ENCODE data around the gene CEP170B.

The CEP170B gene

DNA sequence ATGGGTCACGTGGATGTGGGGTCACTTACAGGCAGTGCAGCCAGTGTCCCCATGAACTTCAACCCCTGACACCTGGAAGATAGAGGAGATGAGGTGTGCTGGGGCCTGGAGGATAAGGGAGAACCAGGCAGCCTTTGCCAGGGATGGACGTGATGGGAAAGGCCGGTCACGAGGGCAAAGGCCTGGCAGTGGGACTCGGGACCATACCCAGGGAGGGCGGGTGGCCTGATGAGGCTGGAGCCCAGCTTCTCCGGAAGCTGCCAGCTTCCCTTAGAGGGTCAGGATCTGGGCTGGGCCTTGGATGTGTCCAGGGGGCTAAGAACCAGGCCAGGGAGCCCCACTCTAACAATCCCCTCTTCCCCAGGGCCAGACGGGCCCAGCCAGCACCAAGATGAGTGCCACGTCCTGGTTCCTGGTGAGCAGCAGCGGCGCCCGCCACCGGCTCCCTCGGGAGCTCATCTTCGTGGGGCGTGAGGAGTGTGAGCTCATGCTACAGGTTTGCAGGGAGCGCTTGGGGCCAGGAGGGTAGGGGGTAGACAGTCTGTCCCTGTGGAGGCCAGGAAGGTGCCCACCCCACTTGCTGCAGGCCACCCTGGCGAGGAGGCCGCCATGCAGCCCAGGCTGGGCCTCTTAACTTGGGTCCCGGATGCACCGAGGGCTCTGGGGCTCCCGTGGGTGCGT, 3.1 kb downstream of the CEP170B start:
- no peak for DNase-seq

DNA sequence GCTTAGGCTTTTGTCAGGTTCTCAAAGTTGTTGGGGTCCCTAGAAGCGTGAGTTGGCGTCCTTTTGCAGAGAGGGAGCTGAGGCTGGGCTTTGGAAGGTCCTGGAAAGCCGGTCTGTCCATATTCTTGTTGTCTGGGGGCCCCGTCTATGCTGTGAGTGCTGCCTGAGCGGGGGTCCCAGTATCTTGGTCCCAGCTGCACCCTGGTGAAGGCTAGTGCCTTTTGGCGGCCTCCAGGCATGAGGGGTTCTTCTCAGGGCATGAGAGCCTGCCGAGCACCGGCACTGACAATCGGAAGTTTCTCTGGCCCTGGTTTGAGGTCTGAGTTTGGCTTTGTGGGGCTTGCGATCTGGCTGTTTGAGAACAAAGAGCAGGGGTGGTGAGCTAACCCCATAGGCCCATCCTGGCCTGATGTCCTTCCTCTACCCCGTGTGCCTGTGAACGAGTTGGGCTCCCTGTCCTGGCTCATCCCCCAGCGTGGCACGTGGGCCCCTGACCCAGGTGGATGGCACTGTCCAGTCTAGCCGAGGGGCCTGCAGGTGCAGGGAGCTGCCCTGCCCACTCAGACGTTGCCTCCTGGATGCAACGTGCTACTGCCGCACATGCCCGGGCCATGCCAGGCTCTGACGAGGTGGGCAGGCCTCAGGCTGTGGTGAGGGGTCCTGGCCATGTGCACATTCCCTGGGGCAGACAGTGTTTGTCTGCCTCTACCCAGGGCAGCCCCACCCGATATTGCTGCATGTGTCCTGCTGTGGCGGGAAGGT, 3.9 kb downstream of the CEP170B start:
- DNase-seq: no peak

GRCh38 chr14:104869669-104870367, 4.8 kb downstream of the CEP170B start:
- no peak for DNase-seq

- DNase-seq: no peak
Measured at GRCh38 chr14:104870368-104871144, 5.5 kb downstream of the CEP170B start.

DNA sequence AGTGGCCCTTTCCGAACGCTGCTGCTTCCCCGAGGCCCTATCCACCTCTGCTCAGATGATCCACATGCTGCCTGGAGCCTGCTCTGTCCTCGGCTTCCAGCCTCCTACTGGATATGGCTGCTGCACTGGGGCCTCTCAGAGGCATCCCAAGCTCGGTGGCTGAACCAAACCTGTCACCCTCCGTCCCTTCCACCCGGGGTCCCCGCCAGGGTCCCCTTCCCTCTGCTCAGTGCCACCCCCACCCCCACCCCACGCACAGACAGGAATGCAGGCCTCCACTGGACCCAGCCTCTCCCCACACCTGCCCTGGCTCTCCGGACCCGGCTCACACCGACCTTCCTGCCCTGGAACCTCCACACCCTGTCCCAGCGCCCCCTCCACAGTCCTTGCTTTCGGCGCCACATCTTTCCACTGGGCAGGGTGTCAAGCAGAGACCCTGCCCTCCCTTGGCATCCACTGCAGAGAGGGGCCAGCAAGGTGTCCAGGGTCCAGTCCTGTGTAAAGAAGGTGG, 6.1 kb downstream of the CEP170B start:
- no peak for DNase-seq

- no peak for DNase-seq
Measured at GRCh38 chr14:104871656-104872468, 6.8 kb downstream of the CEP170B start.

DNA sequence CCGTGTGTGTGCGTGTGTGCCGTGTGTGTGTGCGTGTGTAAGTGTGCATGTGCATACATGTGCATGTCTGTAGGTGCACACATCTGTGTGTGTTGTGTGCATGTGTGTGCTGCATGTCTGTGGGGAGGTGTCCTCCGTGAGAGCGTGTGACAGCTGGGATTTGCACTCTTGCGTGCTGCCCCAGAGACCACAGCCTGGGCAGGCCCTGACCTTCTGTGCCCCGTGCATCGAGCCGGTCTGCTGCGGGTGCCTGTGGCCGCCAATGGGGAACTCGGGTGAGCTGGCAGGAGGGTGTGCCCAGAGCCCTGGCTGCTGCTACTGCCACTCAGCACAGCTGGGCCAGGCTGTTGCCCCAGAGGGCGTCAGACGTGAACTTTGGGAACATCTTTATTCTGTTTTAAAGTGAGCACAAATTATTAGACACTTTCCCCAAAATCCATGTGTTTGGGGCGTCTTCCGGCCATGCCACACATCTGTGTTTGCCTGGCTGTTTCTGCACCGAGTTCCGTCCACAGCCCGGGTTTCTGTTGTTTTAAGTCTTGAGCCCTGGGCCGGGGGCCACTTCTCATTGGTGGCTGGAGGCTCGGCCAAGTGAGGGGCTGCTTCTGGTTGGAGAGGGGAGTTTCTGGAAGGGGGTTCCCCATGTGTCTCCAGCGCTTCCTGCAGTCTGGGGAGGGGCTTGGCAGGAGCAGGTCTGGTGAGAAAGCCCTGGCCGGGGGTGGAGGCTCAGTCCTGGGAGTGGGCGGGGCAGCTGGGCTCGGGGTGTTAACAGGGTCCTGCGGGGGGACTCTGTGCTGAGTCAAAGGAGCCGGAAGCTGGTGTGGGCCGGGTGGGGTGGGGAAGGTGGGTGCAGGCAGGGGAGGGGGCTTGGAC, 7.6 kb downstream of the CEP170B start:
- DNase-seq: no peak

DNA sequence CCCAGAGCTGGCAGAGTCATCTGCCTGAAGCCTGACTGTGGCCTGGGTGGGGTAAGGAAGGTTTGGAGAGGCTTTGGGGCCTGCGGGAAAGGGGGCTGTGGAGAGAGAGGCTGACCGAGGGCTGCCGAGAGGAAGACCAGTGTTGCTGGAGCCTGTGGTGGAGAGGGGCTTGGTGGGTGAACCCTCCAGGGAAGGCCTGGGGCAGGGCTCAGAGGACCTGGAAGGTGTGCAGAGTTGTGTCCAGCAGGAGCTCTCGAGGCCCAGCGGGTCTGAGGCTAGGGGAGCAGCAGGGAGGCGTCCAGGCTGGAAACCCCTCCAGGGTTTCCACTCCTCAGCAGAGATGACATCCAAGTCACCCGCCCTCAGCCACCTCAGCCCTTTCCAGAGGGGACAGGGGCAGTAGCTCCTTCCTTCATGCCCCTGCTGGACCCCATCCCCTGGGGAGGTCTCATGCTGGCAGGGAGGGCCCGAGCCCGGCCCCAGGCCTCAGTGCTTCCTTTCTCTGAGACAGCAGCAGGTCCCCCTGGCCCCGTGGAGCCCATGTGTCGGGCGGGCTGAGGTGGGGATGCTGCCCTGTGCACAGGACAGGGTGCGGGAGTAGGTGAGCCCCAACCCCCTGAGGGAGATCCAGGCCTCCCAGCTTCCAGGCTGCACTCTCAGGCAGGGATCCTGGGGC, 8.4 kb downstream of the CEP170B start:
- DNase-seq: no peak

GRCh38 chr14:104874110-104874531, 9.1 kb downstream of the CEP170B start:
- no peak for DNase-seq

DNA sequence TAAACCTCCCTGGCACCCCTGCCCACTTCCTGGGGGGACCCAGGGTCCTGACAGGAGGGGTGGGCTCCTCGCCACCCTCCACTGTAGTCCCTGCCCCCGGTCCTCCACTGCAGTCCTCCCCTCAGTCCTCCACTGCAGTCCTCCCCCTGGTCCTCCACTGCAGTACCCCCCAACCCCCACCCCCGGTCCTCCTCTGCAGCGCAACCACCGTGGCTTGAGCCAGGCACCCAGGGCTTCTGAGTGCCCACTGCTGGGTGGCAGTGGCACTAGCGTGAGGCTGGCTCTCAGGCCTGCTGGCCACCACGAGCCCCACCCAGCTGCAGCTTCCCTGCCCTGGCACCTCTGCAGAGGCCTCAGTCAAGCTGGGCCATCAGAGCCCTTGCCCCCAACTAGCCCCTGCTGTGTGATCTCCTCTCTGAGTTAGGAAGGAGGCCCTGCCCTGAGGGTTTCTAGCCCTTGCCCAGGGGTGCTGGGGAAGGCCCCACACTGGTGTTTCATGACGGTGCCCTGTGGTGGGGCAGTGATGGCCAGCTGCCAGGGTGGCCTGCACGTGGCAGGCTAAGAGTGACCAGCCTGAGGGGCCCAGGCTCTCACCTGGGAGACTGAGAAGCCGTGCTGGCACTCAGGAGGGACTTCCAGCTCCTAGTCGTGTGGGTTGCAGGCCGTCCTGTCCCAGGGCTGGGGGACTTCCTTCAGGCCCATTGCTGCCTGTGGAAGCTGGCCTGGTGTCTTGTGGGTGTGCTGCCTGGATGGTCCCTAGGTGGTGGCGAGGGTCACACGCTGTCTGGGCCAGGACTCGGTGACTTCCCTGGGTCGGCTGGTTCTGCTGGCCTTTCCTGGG, 9.7 kb downstream of the CEP170B start:
- DNase-seq: no peak

- DNase-seq: no peak
Measured at GRCh38 chr14:104875412-104875751, 10.3 kb downstream of the CEP170B start.

GRCh38 chr14:104875811-104876210, 10.7 kb downstream of the CEP170B start:
- DNase-seq: no peak

- DNase-seq: peak; percentile 42
Measured at GRCh38 chr14:104876251-104876699, 11.2 kb downstream of the CEP170B start.

- no peak for DNase-seq
Measured at GRCh38 chr14:104877066-104877805, 12.2 kb downstream of the CEP170B start.

DNA sequence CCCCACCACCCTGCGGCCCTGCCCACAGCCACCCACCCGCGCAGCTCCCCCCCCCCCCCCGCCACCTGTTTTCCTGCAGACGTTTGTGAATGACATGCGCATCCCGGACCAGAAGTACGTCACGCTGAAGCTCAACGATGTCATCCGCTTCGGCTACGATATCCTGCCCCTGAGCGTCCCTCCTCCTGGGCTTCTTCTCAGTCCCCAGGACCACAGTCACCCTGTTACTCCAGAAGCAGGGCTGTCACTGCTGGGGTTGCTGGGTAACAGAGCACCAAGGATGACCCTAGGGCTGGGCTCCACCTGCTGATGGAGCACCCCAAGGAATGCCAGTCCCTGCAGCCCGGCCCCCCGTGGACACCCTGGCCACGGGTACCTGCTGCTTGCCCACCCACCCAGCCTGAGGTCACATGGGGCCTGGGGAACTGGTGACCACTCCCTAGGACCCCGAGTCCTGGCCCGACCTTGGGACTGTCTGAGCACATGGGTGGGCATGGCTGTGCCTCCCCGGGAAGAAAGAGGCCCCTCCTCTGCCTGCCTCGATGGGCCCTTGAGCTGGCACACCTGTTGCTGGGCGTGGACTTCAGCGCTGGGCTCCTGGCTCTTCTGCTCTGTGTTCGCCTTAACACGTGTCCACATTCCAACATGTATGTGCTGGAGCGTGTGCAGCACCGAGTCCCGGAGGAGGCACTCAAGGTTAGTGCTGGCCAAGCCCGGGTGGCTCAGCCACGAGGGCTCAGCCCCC, 12.9 kb downstream of the CEP170B start:
- DNase-seq: no peak

GRCh38 chr14:104878582-104878981, 13.5 kb downstream of the CEP170B start:
- DNase-seq: no peak

GRCh38 chr14:104879201-104879982, 14.3 kb downstream of the CEP170B start:
- DNase-seq: no peak

Data from fibroblast of skin of right biceps (primary cell).